Measurements from ENCODE around the gene ZNF236. TPM values are rescaled to one million over a fixed set of nuclear protein-coding genes. Genes with fewer than 3 reads are reported as not detected.

The ZNF236 gene
- total RNA-seq, 2 experiments from 2014 or later: 6.6 to 16.1 TPM

DNA sequence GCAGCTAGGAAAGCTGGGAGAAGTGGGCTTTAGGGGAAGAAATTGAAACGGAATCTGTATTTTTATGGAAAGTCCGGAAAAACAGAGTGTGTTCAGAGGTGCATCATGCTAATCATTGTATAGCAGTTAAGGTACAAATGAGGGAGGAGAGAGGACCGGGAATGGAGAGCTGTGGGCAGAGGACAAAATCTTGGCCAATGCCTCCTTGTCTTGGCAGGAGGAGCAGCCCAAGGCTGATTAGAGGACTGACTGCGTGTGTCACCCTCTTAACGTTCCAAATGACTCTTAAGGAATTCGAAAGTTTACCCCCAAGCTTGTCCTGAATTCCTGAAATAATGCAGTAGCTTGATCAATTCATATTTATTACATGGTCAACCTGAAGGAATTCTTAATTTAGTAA is 81.0 kb downstream of the ZNF236 start:
- no TSS peak for BruUV-seq (replicated peaks)
- no peak for DNase-seq (ENCODE audit: low spot score)
- Histone ChIP-seq H3K4me1 (ENCODE audit: insufficient read depth, low read length, poor library complexity, severe bottlenecking) (no peaks in the 10 kb centered on the region), H4K20me1 (ENCODE audit: insufficient read depth, low read length) (no peaks in the 10 kb centered on the region), H3K27ac (ENCODE audit: low read depth, low read length, poor library complexity, severe bottlenecking) (no peak overlapping the region), H3K36me3 (ENCODE audit: insufficient read depth, low read length) (no peaks in the 10 kb centered on the region; the same call in 1 of the 2 replicates), H3K9me2 (ENCODE audit: insufficient read depth, low read length) (no peaks in the 10 kb centered on the region), H3K79me2 (ENCODE audit: insufficient read depth, low read depth, low read length) (no peaks in the 10 kb centered on the region), H3K4me2 (ENCODE audit: low read length) (no peak overlapping the region), H2AFZ (ENCODE audit: low read length) (no peak overlapping the region), H3K4me3 (ENCODE audit: low read depth, low read length, poor library complexity, severe bottlenecking) (no peak overlapping the region), H3K9me3 (ENCODE audit: low read length) (no peaks in the 10 kb centered on the region)
- TF ChIP-seq, protein P1, sequence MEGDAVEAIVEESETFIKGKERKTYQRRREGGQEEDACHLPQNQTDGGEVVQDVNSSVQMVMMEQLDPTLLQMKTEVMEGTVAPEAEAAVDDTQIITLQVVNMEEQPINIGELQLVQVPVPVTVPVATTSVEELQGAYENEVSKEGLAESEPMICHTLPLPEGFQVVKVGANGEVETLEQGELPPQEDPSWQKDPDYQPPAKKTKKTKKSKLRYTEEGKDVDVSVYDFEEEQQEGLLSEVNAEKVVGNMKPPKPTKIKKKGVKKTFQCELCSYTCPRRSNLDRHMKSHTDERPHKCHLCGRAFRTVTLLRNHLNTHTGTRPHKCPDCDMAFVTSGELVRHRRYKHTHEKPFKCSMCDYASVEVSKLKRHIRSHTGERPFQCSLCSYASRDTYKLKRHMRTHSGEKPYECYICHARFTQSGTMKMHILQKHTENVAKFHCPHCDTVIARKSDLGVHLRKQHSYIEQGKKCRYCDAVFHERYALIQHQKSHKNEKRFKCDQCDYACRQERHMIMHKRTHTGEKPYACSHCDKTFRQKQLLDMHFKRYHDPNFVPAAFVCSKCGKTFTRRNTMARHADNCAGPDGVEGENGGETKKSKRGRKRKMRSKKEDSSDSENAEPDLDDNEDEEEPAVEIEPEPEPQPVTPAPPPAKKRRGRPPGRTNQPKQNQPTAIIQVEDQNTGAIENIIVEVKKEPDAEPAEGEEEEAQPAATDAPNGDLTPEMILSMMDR (conservative IDR thresholded peaks at IDR 0.05; ENCODE audit: low read length): no peak
- TF ChIP-seq EZH2phosphoT487 (IDR thresholded peaks at IDR 0.05; ENCODE audit: borderline replicate concordance, low read depth, low read length): no peak
- POLR2A ChIA-PET: no interaction called here
- intact Hi-C loops (cut with micrococcal nuclease; ENCODE audit: unreplicated experiment): no loop called here
- CTCF ChIA-PET (ENCODE audit: unreplicated experiment): no interaction called here

DNA sequence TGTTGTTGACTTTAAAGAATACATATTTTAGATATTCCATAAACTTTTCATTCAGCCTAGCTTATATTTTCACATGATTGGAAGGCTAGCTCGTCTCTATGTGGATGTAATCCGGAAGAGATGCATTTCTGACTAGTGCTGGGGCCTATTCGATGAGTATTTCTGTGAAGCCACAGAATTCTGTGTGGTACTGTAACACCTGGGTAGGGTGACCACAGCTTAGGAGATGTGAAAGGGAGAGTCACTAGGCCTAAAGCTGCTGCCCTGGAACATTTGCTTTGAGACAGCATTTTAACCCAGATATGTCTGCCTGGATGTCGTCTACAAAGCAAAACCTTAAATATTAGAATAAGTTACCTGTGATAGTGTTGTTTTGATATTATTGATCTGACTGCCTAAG is 83.5 kb downstream of the ZNF236 start:
- no TSS peak for BruUV-seq (replicated peaks)
- H3K4me2 ChIP-seq (ENCODE audit: low read length): no peak overlapping the region
- H3K27ac ChIP-seq (ENCODE audit: low read depth, low read length, poor library complexity, severe bottlenecking): no peak overlapping the region
- TF ChIP-seq EZH2phosphoT487 (IDR thresholded peaks at IDR 0.05; ENCODE audit: borderline replicate concordance, low read depth, low read length): no peak
- TF ChIP-seq, protein P1 (conservative IDR thresholded peaks at IDR 0.05; ENCODE audit: low read length): no peak
- no peak overlapping the region for H2AFZ ChIP-seq (ENCODE audit: low read length)
- ChIA-PET POLR2A (no interaction called here), CTCF (ENCODE audit: unreplicated experiment) (interaction anchor here (0.9 kb wide), 1 partner anchor 103 kb away, joined by 3 read pairs; no protein-coding TSS in a partner anchor)
- no peaks in the 10 kb centered on the region for H3K79me2 ChIP-seq (ENCODE audit: insufficient read depth, low read depth, low read length)
- intact Hi-C loops (cut with micrococcal nuclease; ENCODE audit: unreplicated experiment): no loop called here
- H3K9me2 ChIP-seq (ENCODE audit: insufficient read depth, low read length): no peaks in the 10 kb centered on the region
- H3K36me3 ChIP-seq (ENCODE audit: insufficient read depth, low read length): no peaks in the 10 kb centered on the region; the same call in none of the 2 replicates
- no peak overlapping the region for H3K4me3 ChIP-seq (ENCODE audit: low read depth, low read length, poor library complexity, severe bottlenecking)
- no peaks in the 10 kb centered on the region for H4K20me1 ChIP-seq (ENCODE audit: insufficient read depth, low read length)
- no peaks in the 10 kb centered on the region for H3K9me3 ChIP-seq (ENCODE audit: low read length)
- no peak for DNase-seq (ENCODE audit: low spot score)
- H3K4me1 ChIP-seq (ENCODE audit: insufficient read depth, low read length, poor library complexity, severe bottlenecking): no peaks in the 10 kb centered on the region

DNA sequence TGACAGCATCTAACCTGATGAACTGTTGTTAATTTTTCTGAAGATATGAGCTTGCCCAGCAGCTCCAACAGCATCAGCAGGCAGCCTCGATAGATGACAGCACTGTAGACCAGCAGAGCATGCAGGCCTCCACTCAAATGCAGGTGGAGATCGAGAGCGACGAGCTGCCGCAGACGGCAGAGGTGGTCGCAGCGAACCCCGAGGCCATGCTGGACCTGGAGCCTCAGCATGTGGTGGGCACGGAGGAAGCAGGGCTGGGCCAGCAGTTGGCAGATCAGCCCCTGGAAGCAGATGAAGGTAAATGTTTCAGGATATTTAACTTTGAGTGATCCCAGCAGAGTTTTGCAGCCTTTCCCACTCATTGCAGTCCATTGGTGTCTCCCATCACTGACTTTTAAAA is 85.9 kb downstream of the ZNF236 start:
- H3K27ac ChIP-seq (ENCODE audit: low read depth, low read length, poor library complexity, severe bottlenecking): no peak overlapping the region
- H2AFZ ChIP-seq (ENCODE audit: low read length): no peak overlapping the region
- no peaks in the 10 kb centered on the region for H3K4me1 ChIP-seq (ENCODE audit: insufficient read depth, low read length, poor library complexity, severe bottlenecking)
- H3K36me3 ChIP-seq (ENCODE audit: insufficient read depth, low read length): peaks cover 13% of the 10 kb centered on the region
- BruUV-seq (replicated peaks): no TSS peak
- no peaks in the 10 kb centered on the region for H3K9me2 ChIP-seq (ENCODE audit: insufficient read depth, low read length)
- H3K4me3 ChIP-seq (ENCODE audit: low read depth, low read length, poor library complexity, severe bottlenecking): no peak overlapping the region
- POLR2A ChIA-PET: no interaction called here
- CTCF ChIA-PET (ENCODE audit: unreplicated experiment): no interaction called here
- no peak for TF ChIP-seq EZH2phosphoT487 (IDR thresholded peaks at IDR 0.05; ENCODE audit: borderline replicate concordance, low read depth, low read length)
- TF ChIP-seq, protein P1 (conservative IDR thresholded peaks at IDR 0.05; ENCODE audit: low read length): no peak
- no peak overlapping the region for H3K4me2 ChIP-seq (ENCODE audit: low read length)
- no peaks in the 10 kb centered on the region for H4K20me1 ChIP-seq (ENCODE audit: insufficient read depth, low read length)
- H3K79me2 ChIP-seq (ENCODE audit: insufficient read depth, low read depth, low read length): no peaks in the 10 kb centered on the region
- H3K9me3 ChIP-seq (ENCODE audit: low read length): no peaks in the 10 kb centered on the region
- no peak for DNase-seq (ENCODE audit: low spot score)
- intact Hi-C loops (cut with micrococcal nuclease; ENCODE audit: unreplicated experiment): no loop called here
